IMR-90 (cell line): ENCODE measurements around the gene SSX4B. TPM values are rescaled to one million over a fixed set of nuclear protein-coding genes. Genes with fewer than 3 reads are reported as not detected.
"Not testable (repeated sequence)": the region's sequence is repeated elsewhere in the genome, so short reads cannot be mapped to it uniquely, and the experiment has no call there.

Experiments used
- ATAC-seq: fragments of 200-7000 bp; cut with Tn5 transposase; 2 replicates; pipeline ENCODE4 v1.9.1; 2020; ENCODE audit warnings: low read depth, mild to moderate bottlenecking, moderate library complexity
- BruUV-seq: library from RNA; stranded (reverse); fragments of 400-500 nt; replicated peaks from 2 replicates; lab custom pipeline; 2021; lab: Mats Ljungman, UMichigan
- CTCF ChIA-PET: fragments of 300-600 bp; formaldehyde crosslinking; extraction: SDS; loops from one replicate; lab custom pipeline; 2021; ENCODE audit warnings: antibody characterized with exemption; lab: Yijun Ruan, JAX
- POLR2A ChIA-PET: fragments of 300-600 bp; sonication (Branson Sonifier 250); formaldehyde crosslinking; loops from one replicate; lab custom pipeline; 2022; ENCODE audit warnings: antibody characterized with exemption; ENCODE audit not compliant: unreplicated experiment; lab: Charles Lee
- DNase-seq: peaks from one replicate; pipeline ENCODE4 v3.0.0; 2013
- H2AFZ ChIP-seq: replicated peaks from 2 replicates; pipeline ENCODE3; 2013; ENCODE audit warnings: low read length, mild to moderate bottlenecking; ENCODE audit not compliant: poor library complexity
- H2AK5ac ChIP-seq: 2 replicates; pipeline ENCODE4 v1.6.1; 2013; ENCODE audit warnings: low read depth, low read length, inconsistent platforms
- H2AK9ac ChIP-seq: replicated peaks from 2 replicates; pipeline ENCODE3; 2013; ENCODE audit warnings: mild to moderate bottlenecking, low read depth, low read length, moderate library complexity; ENCODE audit not compliant: poor library complexity
- H2BK120ac ChIP-seq: 2 replicates; pipeline ENCODE4 v1.6.1; 2013; ENCODE audit warnings: low read depth, low read length, inconsistent platforms
- H2BK15ac ChIP-seq: 3 replicates; pipeline ENCODE4 v1.6.1; 2013; ENCODE audit warnings: low read depth, low read length, inconsistent platforms
- H2BK20ac ChIP-seq: 2 replicates; pipeline ENCODE4 v1.6.1; 2013; ENCODE audit warnings: low read depth, mild to moderate bottlenecking, inconsistent platforms, low read length, moderate library complexity
- H2BK5ac ChIP-seq: 2 replicates; pipeline ENCODE4 v1.6.1; 2013; ENCODE audit warnings: mild to moderate bottlenecking, low read depth, low read length, inconsistent platforms; ENCODE audit not compliant: poor library complexity, severe bottlenecking
- H3K14ac ChIP-seq: replicated peaks from 2 replicates; pipeline ENCODE4 v1.6.1; 2013; ENCODE audit warnings: low read depth, low read length, inconsistent platforms
- H3K18ac ChIP-seq: 2 replicates; pipeline ENCODE4 v1.6.1; 2013; ENCODE audit warnings: low read depth, low read length, control low read depth
- H3K23ac ChIP-seq: 2 replicates; pipeline ENCODE4 v1.6.1; 2013; ENCODE audit warnings: low read depth, low read length, inconsistent platforms
- H3K27ac ChIP-seq: 2 replicates; pipeline ENCODE4 v1.5.1; 2013; ENCODE audit warnings: mild to moderate bottlenecking, control low read depth, low read length; ENCODE audit not compliant: insufficient read depth
- H3K27me3 ChIP-seq: 2 replicates; pipeline ENCODE4 v1.6.1; 2013; ENCODE audit warnings: low read length; ENCODE audit not compliant: control insufficient read depth, insufficient read depth
- H3K36me3 ChIP-seq: 2 replicates; pipeline ENCODE4 v1.6.1; 2013; ENCODE audit warnings: low read length, mixed read lengths; ENCODE audit not compliant: control insufficient read depth, insufficient read depth
- H3K4ac ChIP-seq: 2 replicates; pipeline ENCODE4 v1.6.1; 2013; ENCODE audit warnings: low read depth, low read length, inconsistent platforms
- H3K4me1 ChIP-seq: 2 replicates; pipeline ENCODE4 v1.6.1; 2013; ENCODE audit warnings: low read length, mixed read lengths; ENCODE audit not compliant: control insufficient read depth, insufficient read depth
- H3K4me2 ChIP-seq: 2 replicates; pipeline ENCODE4 v1.6.1; 2013; ENCODE audit warnings: low read depth, mild to moderate bottlenecking, control low read depth, low read length, moderate library complexity
- H3K4me3 ChIP-seq: 2 replicates; pipeline ENCODE4 v1.5.1; 2013; ENCODE audit warnings: low read depth, mild to moderate bottlenecking, control low read depth, low read length, moderate library complexity; ENCODE audit not compliant: insufficient read depth
- H3K56ac ChIP-seq: 2 replicates; pipeline ENCODE4 v1.6.1; 2013; ENCODE audit warnings: low read length, inconsistent platforms; ENCODE audit not compliant: insufficient read depth; ENCODE audit errors: extremely low read depth
- H3K79me1 ChIP-seq, 2 experiments: 2 replicates each; pipeline ENCODE4 v1.6.1; 2013; ENCODE audit warnings: low read length in 2 of 2, inconsistent platforms in 1 of 2, low read depth in 1 of 2
- H3K9ac ChIP-seq: 2 replicates; pipeline ENCODE4 v1.6.1; 2013; ENCODE audit warnings: low read depth, low read length, control low read depth
- H3K9me1 ChIP-seq: 2 replicates; pipeline ENCODE4 v1.6.1; 2013; ENCODE audit warnings: low read length, inconsistent platforms; ENCODE audit not compliant: insufficient read depth
- H3K9me3 ChIP-seq: 2 replicates; pipeline ENCODE4 v1.6.1; 2013; ENCODE audit warnings: low read length; ENCODE audit not compliant: control insufficient read depth, insufficient read depth
- H4K20me1 ChIP-seq: 2 replicates; pipeline ENCODE4 v1.6.1; 2013; ENCODE audit warnings: low read length, inconsistent platforms; ENCODE audit not compliant: insufficient read depth
- H4K5ac ChIP-seq: 2 replicates; pipeline ENCODE4 v1.6.1; 2013; ENCODE audit warnings: mild to moderate bottlenecking, low read depth, low read length, control low read depth
- H4K8ac ChIP-seq, 2 experiments: 2 replicates each; pipeline ENCODE4 v1.6.1; 2013; ENCODE audit warnings: low read depth in 2 of 2, low read length in 2 of 2, control low read depth in 1 of 2, inconsistent platforms in 1 of 2
- H4K91ac ChIP-seq: 2 replicates; pipeline ENCODE4 v1.6.1; 2013; ENCODE audit warnings: low read depth, low read length, inconsistent platforms; ENCODE audit not compliant: insufficient read depth
- WGBS, 2 experiments: methylation state at CpG; one replicate each; pipeline versions ENCODE4 v1.1.5 to v1.1.7; 2013; ENCODE audit warnings: missing lambda C conversion rate in 2 of 2; ENCODE audit not compliant: insufficient read length in 1 of 2; ENCODE audit errors: extremely low coverage in 2 of 2; 5-methylcytosine and 5-hydroxymethylcytosine counted together
- dilution Hi-C: fragments of 300-500 bp; cut with HindIII; formaldehyde crosslinking; loops from one replicate; pipeline ENCODE4 v1.14.3; 2018; ENCODE audit warnings: low sequenced_read_pairs; ENCODE audit not compliant: unreplicated experiment
- in situ Hi-C: fragments of 300-500 bp; cut with MboI; formaldehyde crosslinking; loops from 3 replicates; pipeline ENCODE4 v1.14.3; 2019; ENCODE audit warnings: low sequenced_read_pairs, inconsistent platforms, mixed read lengths
- intact Hi-C: fragments of 100-400 bp; cut with micrococcal nuclease; formaldehyde crosslinking; loops from 2 replicates; pipeline ENCODE4 v1.10.0; 2022
- polyA plus RNA-seq, 3 experiments: library from polyadenylated mRNA; depleted of rRNA; stranded (reverse); fragments of >200 nt; gene quantifications; 2 replicates each; pipeline ENCODE4 v1.2.3, GENCODE V29; 2012; ENCODE audit warnings: low replicate concordance in 1 of 3
- total RNA-seq: library from RNA; depleted of rRNA; stranded (reverse); fragments of >200 nt; gene quantifications from 2 replicates; pipeline ENCODE4 v1.2.3, GENCODE V29; 2012

The SSX4B gene
- total and polyA plus RNA-seq, 2 of the 4 experiments (the other 2 are of a cell fraction), result not detected

- H3K4me3 ChIP-seq, H3K9ac ChIP-seq, H3K4me1 ChIP-seq, intact Hi-C loops, H2AK9ac ChIP-seq, H3K27me3 ChIP-seq, H2BK5ac ChIP-seq, H3K36me3 ChIP-seq, in situ Hi-C loops, H3K4me2 ChIP-seq, H3K23ac ChIP-seq, H3K56ac ChIP-seq, POLR2A ChIA-PET, DNase-seq, H4K20me1 ChIP-seq, H2BK120ac ChIP-seq, H3K9me3 ChIP-seq, H3K79me1 ChIP-seq, H4K5ac ChIP-seq, dilution Hi-C loops, H3K9me1 ChIP-seq, H4K8ac ChIP-seq, H2BK15ac ChIP-seq, CTCF ChIA-PET, H2AK5ac ChIP-seq, BruUV-seq, ATAC-seq, H3K27ac ChIP-seq, H2BK20ac ChIP-seq, H4K91ac ChIP-seq, H2AFZ ChIP-seq, H3K4ac ChIP-seq, H3K14ac ChIP-seq, H3K18ac ChIP-seq: not testable (repeated sequence)
- WGBS, 2 experiments, result 68% methylated on average over 6 of the region's 13 CpGs; no CpG with 5 or more reads in 1 of the 2 experiments
Observed at GRCh38 chrX:48433713-48434112, 22.0 kb upstream of the SSX4B start.

DNA sequence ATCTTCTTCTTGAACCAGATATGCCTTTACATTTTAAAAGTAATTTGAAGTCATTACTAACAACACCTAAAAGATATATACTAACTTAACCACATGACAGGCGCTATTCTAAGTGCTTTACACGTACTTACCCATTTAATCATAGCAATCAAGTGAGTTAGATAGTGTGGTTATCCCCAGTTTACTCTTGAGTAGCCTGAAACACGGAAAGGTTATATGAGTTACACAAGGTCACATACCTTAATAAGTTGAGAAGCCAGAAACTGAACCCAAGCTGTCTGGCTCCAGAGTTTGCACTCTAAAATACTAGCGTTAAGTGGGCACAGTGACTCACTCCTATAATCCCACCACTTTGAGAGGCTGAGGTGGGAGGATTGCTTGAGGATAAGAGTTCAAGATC lies 18.4 kb upstream of the SSX4B start:
- H4K5ac ChIP-seq, BruUV-seq, dilution Hi-C loops, H3K9me1 ChIP-seq, H3K56ac ChIP-seq, H3K9me3 ChIP-seq, H2AK9ac ChIP-seq, H3K14ac ChIP-seq, H3K9ac ChIP-seq, H2BK20ac ChIP-seq, H3K27ac ChIP-seq, H4K91ac ChIP-seq, ATAC-seq, H2BK15ac ChIP-seq, CTCF ChIA-PET, H2BK5ac ChIP-seq, H3K4ac ChIP-seq, H3K4me1 ChIP-seq, H2AK5ac ChIP-seq, H4K20me1 ChIP-seq, DNase-seq, H3K4me2 ChIP-seq, H3K79me1 ChIP-seq, H3K4me3 ChIP-seq, H2BK120ac ChIP-seq, in situ Hi-C loops, H3K36me3 ChIP-seq, H3K23ac ChIP-seq, intact Hi-C loops, H3K27me3 ChIP-seq, POLR2A ChIA-PET, H2AFZ ChIP-seq, H3K18ac ChIP-seq, H4K8ac ChIP-seq: not testable (repeated sequence)
- WGBS, 2 experiments, result no CpG with 5 or more reads among the region's 4 CpGs
